ENCODE data around the gene MYL12B. TPM values are rescaled to one million over a fixed set of nuclear protein-coding genes. Genes with fewer than 3 reads are reported as not detected.
A peak's percentile ranks its signal among the peaks of the same experiment; 100 is the strongest.

MYL12B gene
- total RNA-seq, 1 experiment from 2014 or later: 166 TPM

DNA sequence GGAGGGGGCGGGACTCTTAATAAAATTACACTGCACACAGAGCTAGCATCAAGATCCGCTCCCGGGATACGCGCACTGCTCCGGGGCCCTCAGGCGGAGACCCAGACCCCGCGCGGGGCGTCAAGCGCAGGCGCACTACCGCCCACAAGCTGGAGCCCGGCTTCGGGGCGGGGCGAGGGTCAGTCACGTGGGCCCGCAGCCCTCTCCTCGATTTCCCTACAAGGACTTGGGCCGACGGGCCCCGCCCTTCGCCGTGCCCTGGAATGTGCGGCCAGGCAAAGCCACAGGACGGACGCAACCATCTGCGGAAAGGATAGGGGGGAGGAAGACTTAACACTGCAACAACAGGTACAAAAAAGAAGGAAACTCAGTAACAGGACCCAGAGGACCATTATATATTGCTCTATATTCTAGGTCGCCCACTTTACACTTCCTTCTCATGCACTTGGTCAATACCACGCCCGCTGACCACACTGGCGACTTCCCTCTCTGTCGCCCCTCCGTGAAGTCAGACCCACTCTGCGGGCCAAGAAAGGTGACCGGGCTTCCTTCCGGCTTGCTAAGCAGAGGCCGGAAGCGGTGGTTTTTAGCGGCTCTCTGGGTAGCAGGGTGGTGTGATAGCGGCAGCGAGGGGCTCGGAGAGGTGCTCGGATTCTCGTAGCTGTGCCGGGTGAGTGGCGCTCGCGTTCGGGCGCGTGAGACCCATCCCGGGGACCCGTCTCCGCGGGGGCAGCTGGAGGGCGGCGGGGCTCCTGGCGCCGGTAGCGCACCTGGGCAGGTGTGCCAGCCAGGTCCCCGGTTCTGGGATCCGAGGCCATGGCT is 14.5 kb upstream of the MYL12B start, which contains the start of gene MYL12A:
TSS of gene MYL12A (plus strand) at position 562 of the 822 bp plus-strand sequence. CDS start 5,447 bp downstream, outside the sequence.
- Mint-ChIP-seq H3K36me3 (ENCODE audit: insufficient read depth in 1 of 3, low read depth in 3 of 3) (peaks cover 6 to 15% (median 13%) of the 10 kb centered on the region in 3 experiments; a peak in 6 of 7 replicates), H3K4me3 (peak within 1 kb of the TSS; percentile 84 to 91), H3K9me3 (peaks cover 4% of the 10 kb centered on the region in 2 experiments; a peak in 4 of 5 replicates), H3K4me1 (peaks cover 26% of the 10 kb centered on the region in 2 experiments), H3K27ac (peak within 1 kb of the TSS; percentile 99 to 100 (median 100)), H3K27me3 (ENCODE audit: low read depth) (no peaks in the 10 kb centered on the region)
- peaks cover 10% of the 10 kb centered on the region for H3K23me2 ChIP-seq (ENCODE audit: insufficient read length, low read depth, low read length, poor library complexity, severe bottlenecking)
- peak within 1 kb of the TSS; percentile 94 for H3K18ac ChIP-seq (ENCODE audit: insufficient read length, low read depth, low read length)
- no peaks in the 10 kb centered on the region for H4K20me1 ChIP-seq (ENCODE audit: control insufficient read depth, insufficient read depth, insufficient read length)
- no peaks in the 10 kb centered on the region for H3K4me1 ChIP-seq (ENCODE audit: insufficient read depth, low read length)
- peak; percentile 99 for DNase-seq
- H3K14ac ChIP-seq (ENCODE audit: insufficient read depth, low read length): peak within 1 kb of the TSS; percentile 97
- peak within 1 kb of the TSS; percentile 86 for H2BK20ac ChIP-seq (ENCODE audit: low read depth, low read length, poor library complexity, severe bottlenecking)
- H3K9me3 ChIP-seq (ENCODE audit: control insufficient read depth, low read depth, low read length): no peaks in the 10 kb centered on the region
- H2BK12ac ChIP-seq (ENCODE audit: insufficient read length, low read depth, low read length): peak within 1 kb of the TSS; percentile 89
- TF ChIP-seq, protein P1, sequence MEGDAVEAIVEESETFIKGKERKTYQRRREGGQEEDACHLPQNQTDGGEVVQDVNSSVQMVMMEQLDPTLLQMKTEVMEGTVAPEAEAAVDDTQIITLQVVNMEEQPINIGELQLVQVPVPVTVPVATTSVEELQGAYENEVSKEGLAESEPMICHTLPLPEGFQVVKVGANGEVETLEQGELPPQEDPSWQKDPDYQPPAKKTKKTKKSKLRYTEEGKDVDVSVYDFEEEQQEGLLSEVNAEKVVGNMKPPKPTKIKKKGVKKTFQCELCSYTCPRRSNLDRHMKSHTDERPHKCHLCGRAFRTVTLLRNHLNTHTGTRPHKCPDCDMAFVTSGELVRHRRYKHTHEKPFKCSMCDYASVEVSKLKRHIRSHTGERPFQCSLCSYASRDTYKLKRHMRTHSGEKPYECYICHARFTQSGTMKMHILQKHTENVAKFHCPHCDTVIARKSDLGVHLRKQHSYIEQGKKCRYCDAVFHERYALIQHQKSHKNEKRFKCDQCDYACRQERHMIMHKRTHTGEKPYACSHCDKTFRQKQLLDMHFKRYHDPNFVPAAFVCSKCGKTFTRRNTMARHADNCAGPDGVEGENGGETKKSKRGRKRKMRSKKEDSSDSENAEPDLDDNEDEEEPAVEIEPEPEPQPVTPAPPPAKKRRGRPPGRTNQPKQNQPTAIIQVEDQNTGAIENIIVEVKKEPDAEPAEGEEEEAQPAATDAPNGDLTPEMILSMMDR (conservative IDR thresholded peaks at IDR 0.05): no peak
- H2BK5ac ChIP-seq (ENCODE audit: insufficient read length, low read length): peak within 1 kb of the TSS; percentile 84
- peak within 1 kb of the TSS; percentile 33 for H4K5ac ChIP-seq (ENCODE audit: insufficient read length, low read depth, low read length)
- H2BK120ac ChIP-seq (ENCODE audit: low read depth, low read length, poor library complexity, severe bottlenecking): peak within 1 kb of the TSS; percentile 81
- no peak within 1 kb of the TSS for H3K23ac ChIP-seq (ENCODE audit: insufficient read length, low read depth, low read length)
- no peak within 1 kb of the TSS for H4K91ac ChIP-seq (ENCODE audit: insufficient read length, low read depth, low read length)
- peak within 1 kb of the TSS; percentile 50 for H3K56ac ChIP-seq (ENCODE audit: insufficient read length, low read depth, low read length)
- no peak within 1 kb of the TSS for H4K8ac ChIP-seq (replicated peaks; ENCODE audit: insufficient read length, low read depth, low read length)
- H2BK15ac ChIP-seq (ENCODE audit: low read depth, low read length): no peak within 1 kb of the TSS
- peak within 1 kb of the TSS; percentile 94 for H3K9ac ChIP-seq (ENCODE audit: extremely low read depth, insufficient read length, low read length)
- no CpG with 5 or more reads among the region's 65 CpGs for WGBS (ENCODE audit: extremely low coverage, insufficient read length, low lambda C conversion rate)
- H3K27me3 ChIP-seq (ENCODE audit: insufficient read depth, low read length): no peaks in the 10 kb centered on the region
- H3K4ac ChIP-seq (ENCODE audit: low read depth, low read length): peak within 1 kb of the TSS; percentile 24; the same call in 1 of the 2 replicates
- H3K4me2 ChIP-seq (ENCODE audit: insufficient read depth, insufficient read length, low read length): peak within 1 kb of the TSS; percentile 60
- H3K79me1 ChIP-seq (ENCODE audit: insufficient read depth, low read depth, low read length, poor library complexity, severe bottlenecking): no peaks in the 10 kb centered on the region
- peak within 1 kb of the TSS; percentile 43 for H2AFZ ChIP-seq (ENCODE audit: low read length)
- H3K79me2 ChIP-seq (ENCODE audit: insufficient read depth, low read length): peaks cover 20% of the 10 kb centered on the region; the same call in 1 of the 2 replicates
- peak within 1 kb of the TSS; percentile 29 for H3K27ac ChIP-seq (ENCODE audit: insufficient read length, low read depth, low read length)
- H2AK5ac ChIP-seq (ENCODE audit: insufficient read length, low read length): no peak within 1 kb of the TSS
- H3T11ph ChIP-seq (ENCODE audit: low read length): peak within 1 kb of the TSS; percentile 99

Measured in H9 (cell line).